HEK293T (cell line): ENCODE results near the gene CDSN.

ENCODE experiments used
- CTCF ChIA-PET: fragments of 350-600 bp; formaldehyde crosslinking; extraction: SDS; loops from one replicate; lab custom pipeline; 2021; ENCODE audit warnings: antibody characterized with exemption, inconsistent platforms; lab: Yijun Ruan, JAX
- POLR2A ChIA-PET: fragments of 350-600 bp; formaldehyde crosslinking; extraction: SDS; loops from one replicate; lab custom pipeline; 2020; ENCODE audit warnings: antibody characterized with exemption, inconsistent platforms; lab: Yijun Ruan, JAX
- DNase-seq: peaks from one replicate; pipeline ENCODE4 v3.0.0; 2012; ENCODE audit warnings: mixed read lengths; ENCODE audit errors: extremely low spot score
- ARNT ChIP-seq: fragments of 450-650 bp; IDR thresholded peaks from 2 replicates; pipeline ENCODE4 v1.6.1; 2017; ENCODE audit warnings: mild to moderate bottlenecking
- BHLHE40 ChIP-seq: fragments of 450-650 bp; IDR thresholded peaks from 2 replicates; pipeline ENCODE4 v1.6.1; 2016; ENCODE audit warnings: mild to moderate bottlenecking, moderate library complexity, borderline replicate concordance
- CTBP1 ChIP-seq: fragments of 450-650 bp; IDR thresholded peaks from 2 replicates; pipeline ENCODE4 v1.6.1; 2016; ENCODE audit warnings: borderline replicate concordance
- ELF4 ChIP-seq: fragments of 450-650 bp; IDR thresholded peaks from 2 replicates; pipeline ENCODE4 v1.6.1; 2017; ENCODE audit warnings: antibody characterized with exemption
- FOXA1 ChIP-seq: fragments of 450-650 bp; IDR thresholded peaks from 2 replicates; pipeline ENCODE4 v1.6.1; 2016; ENCODE audit warnings: mild to moderate bottlenecking
- FOXK2 ChIP-seq: fragments of 450-650 bp; IDR thresholded peaks from 2 replicates; pipeline ENCODE4 v1.6.1; 2016; ENCODE audit warnings: mild to moderate bottlenecking
- FOXM1 ChIP-seq: fragments of 450-650 bp; IDR thresholded peaks from 2 replicates; pipeline ENCODE4 v1.6.1; 2017; ENCODE audit warnings: mild to moderate bottlenecking, borderline replicate concordance
- HDGF ChIP-seq: fragments of 450-650 bp; IDR thresholded peaks from 2 replicates; pipeline ENCODE4 v1.6.1; 2017; ENCODE audit warnings: antibody characterized with exemption, borderline replicate concordance
- L3MBTL2 ChIP-seq: fragments of 450-650 bp; conservative IDR thresholded peaks from 2 replicates; pipeline ENCODE4 v1.6.1; 2016; ENCODE audit warnings: mild to moderate bottlenecking
- LEF1 ChIP-seq: fragments of 450-650 bp; IDR thresholded peaks from 2 replicates; pipeline ENCODE4 v1.6.1; 2017; ENCODE audit warnings: mild to moderate bottlenecking, borderline replicate concordance
- NFRKB ChIP-seq: fragments of 450-650 bp; IDR thresholded peaks from 2 replicates; pipeline ENCODE4 v1.6.1; 2016; ENCODE audit warnings: mild to moderate bottlenecking, moderate library complexity
- PKNOX1 ChIP-seq: fragments of 450-650 bp; IDR thresholded peaks from 2 replicates; pipeline ENCODE4 v1.6.1; 2016
- SP1 ChIP-seq: fragments of 450-650 bp; IDR thresholded peaks from 2 replicates; pipeline ENCODE4 v1.6.1; 2017
- SUZ12 ChIP-seq: fragments of 450-650 bp; IDR thresholded peaks from 2 replicates; pipeline ENCODE4 v1.6.1; 2016; ENCODE audit warnings: mild to moderate bottlenecking
- TARDBP ChIP-seq: fragments of 450-650 bp; IDR thresholded peaks from 2 replicates; pipeline ENCODE4 v1.6.1; 2016
- ZNF384 ChIP-seq: fragments of 450-650 bp; IDR thresholded peaks from 2 replicates; pipeline ENCODE4 v1.6.1; 2016

Gene CDSN

GRCh38 chr6:31128093-31128676 is 7.9 kb upstream of the CDSN start:
- DNase-seq, result peak; percentile 76
- ChIA-PET CTCF (interaction anchor here (0.6 to 2.2 kb wide), 5 partner anchors 11 to 62 kb away, joined by 3 to 11 read pairs (median 5); no protein-coding TSS in a partner anchor), POLR2A (no interaction called here)
- TF ChIP-seq ZNF384 (no peak), SUZ12 (no peak), CTBP1 (no peak), ELF4 (no peak), TARDBP (no peak), BHLHE40 (no peak), FOXK2 (no peak), HDGF (no peak), SP1 (no peak), PKNOX1 (no peak), LEF1 (no peak), FOXA1 (no peak), FOXM1 (no peak), L3MBTL2 (no peak), ARNT (no peak), NFRKB (no peak)

GRCh38 chr6:31126396-31127175 is 6.3 kb upstream of the CDSN start:
- DNase-seq, result no peak
- no peak for TF ChIP-seq LEF1
- no peak for TF ChIP-seq FOXM1
- no peak for TF ChIP-seq CTBP1
- no peak for TF ChIP-seq ARNT
- no peak for TF ChIP-seq L3MBTL2
- TF ChIP-seq ELF4, result no peak
- TF ChIP-seq PKNOX1, result no peak
- no peak for TF ChIP-seq ZNF384
- no peak for TF ChIP-seq SP1
- TF ChIP-seq BHLHE40, result no peak
- no peak for TF ChIP-seq HDGF
- no peak for TF ChIP-seq NFRKB
- no peak for TF ChIP-seq FOXA1
- no peak for TF ChIP-seq TARDBP
- TF ChIP-seq FOXK2, result no peak
- ChIA-PET POLR2A (no interaction called here), CTCF (interaction anchor here (0.9 to 1.5 kb wide), 5 partner anchors 10 to 39 kb away, joined by 3 to 7 read pairs (median 3); partner anchors contain the start of gene PSORS1C1)

- CTCF ChIA-PET, result no interaction called here
- no peak for DNase-seq
- POLR2A ChIA-PET, result no interaction called here
- TF ChIP-seq ZNF384, result no peak
Measured at GRCh38 chr6:31125586-31126363, 5.5 kb upstream of the CDSN start.

GRCh38 chr6:31125162-31125561 is 4.9 kb upstream of the CDSN start:
- DNase-seq, result no peak
- CTCF ChIA-PET, result interaction anchor here (0.7 kb wide), 1 partner anchor 242 kb away, joined by 3 read pairs; no protein-coding TSS in a partner anchor
- TF ChIP-seq ELF4 (no peak), CTBP1 (no peak), BHLHE40 (no peak), PKNOX1 (no peak), SP1 (no peak), TARDBP (no peak), ARNT (no peak), FOXK2 (no peak), NFRKB (no peak), L3MBTL2 (no peak), HDGF (no peak)
- POLR2A ChIA-PET, result no interaction called here

GRCh38 chr6:31122791-31123706 is 2.8 kb upstream of the CDSN start:
- TF ChIP-seq SUZ12, result no peak
- TF ChIP-seq NFRKB, result no peak
- TF ChIP-seq SP1, result no peak
- TF ChIP-seq HDGF, result no peak
- no peak for TF ChIP-seq CTBP1
- no peak for TF ChIP-seq ARNT
- TF ChIP-seq ELF4, result no peak
- TF ChIP-seq L3MBTL2, result no peak
- no peak for TF ChIP-seq FOXK2
- no peak for TF ChIP-seq FOXM1
- TF ChIP-seq BHLHE40, result no peak
- no peak for TF ChIP-seq PKNOX1
- POLR2A ChIA-PET, result no interaction called here
- CTCF ChIA-PET, result interaction anchor here (0.6 kb wide), 1 partner anchor 301 kb away, joined by 4 read pairs; no protein-coding TSS in a partner anchor
- no peak for DNase-seq
